ENCODE data around the gene GNB2. TPM values are rescaled to one million over a fixed set of nuclear protein-coding genes. Genes with fewer than 3 reads are reported as not detected.

Gene GNB2
- total and polyA plus RNA-seq, 2 of the 13 experiments (the other 11 are each of a cell fraction or from before 2014, with no cell fraction given), result 48.3 to 67.1 TPM

GRCh38 chr7:100722480-100723212 lies 49.1 kb downstream of the GNB2 start (continued):
- TF ChIP-seq IRF9 (CRISPR knock-in tag; IDR thresholded peaks at IDR 0.05; ENCODE audit: borderline replicate concordance) (0 out of 2 replicates have a peak, but pooled peaks have one; percentile 11), KAT2B (IDR thresholded peaks at IDR 0.05; ENCODE audit: borderline replicate concordance, low read depth, low read length) (no peak), DNMT1 (CRISPR knock-in tag; IDR thresholded peaks at IDR 0.05) (no peak), ZFY (CRISPR knock-in tag; IDR thresholded peaks at IDR 0.05) (peak; percentile 16; the same call in 1 of the 2 replicates), ZNF550 (CRISPR knock-in tag; IDR thresholded peaks at IDR 0.05; ENCODE audit: borderline replicate concordance) (no peak), SKI (IDR thresholded peaks at IDR 0.05; ENCODE audit: partially characterized antibody) (no peak), MAFK (conservative IDR thresholded peaks at IDR 0.05 in 1 of 2, IDR thresholded peaks at IDR 0.05 in 1 of 2; ENCODE audit: low read length in 2 of 2) (no peak), PHF21A (CRISPR knock-in tag; IDR thresholded peaks at IDR 0.05) (no peak), AGO1 (IDR thresholded peaks at IDR 0.05; ENCODE audit: low read depth, low read length, poor library complexity, severe bottlenecking) (no peak), ZNF687 (CRISPR knock-in tag; IDR thresholded peaks at IDR 0.05) (peak; percentile 61), E2F2 (CRISPR knock-in tag; IDR thresholded peaks at IDR 0.05; ENCODE audit: borderline replicate concordance) (peak; percentile 48; the same call in 1 of the 2 replicates), KDM2A (CRISPR knock-in tag; IDR thresholded peaks at IDR 0.05; ENCODE audit: borderline replicate concordance, low read depth) (no peak), MLXIP (CRISPR knock-in tag; IDR thresholded peaks at IDR 0.05; ENCODE audit: borderline replicate concordance) (no peak)
